ENCODE measurements around the gene CHTOP.

The CHTOP gene

GRCh38 chr1:153606194-153606593 is 27.7 kb upstream of the CHTOP start:
- no peaks in the 10 kb centered on the region for H3K36me3 ChIP-seq
- TF ChIP-seq CTCF (IDR thresholded peaks at IDR 0.05; ENCODE audit: low read depth, low read length), result no peak
- H3K9me3 ChIP-seq (ENCODE audit: severe bottlenecking), result no peaks in the 10 kb centered on the region
- H3K27me3 ChIP-seq (ENCODE audit: insufficient read depth, low read depth, severe bottlenecking), result no peaks in the 10 kb centered on the region
- no peak for DNase-seq
- H3K4me3 ChIP-seq (ENCODE audit: low read depth, low read length), result no peak overlapping the region
- H3K27ac ChIP-seq, result no peak overlapping the region

- Histone ChIP-seq H3K27ac (no peak overlapping the region), H3K9me3 (ENCODE audit: severe bottlenecking) (no peaks in the 10 kb centered on the region), H3K27me3 (ENCODE audit: insufficient read depth, low read depth, severe bottlenecking) (no peaks in the 10 kb centered on the region), H3K4me3 (ENCODE audit: low read depth, low read length) (no peak overlapping the region), H3K36me3 (no peaks in the 10 kb centered on the region)
- no peak for TF ChIP-seq CTCF (IDR thresholded peaks at IDR 0.05; ENCODE audit: low read depth, low read length)
- no peak for DNase-seq
Observed at GRCh38 chr1:153607381-153607780, 26.5 kb upstream of the CHTOP start.

- Histone ChIP-seq H3K4me3 (ENCODE audit: low read depth, low read length) (no peak overlapping the region), H3K27ac (no peak overlapping the region), H3K36me3 (no peaks in the 10 kb centered on the region), H3K9me3 (ENCODE audit: severe bottlenecking) (no peaks in the 10 kb centered on the region), H3K27me3 (ENCODE audit: insufficient read depth, low read depth, severe bottlenecking) (no peaks in the 10 kb centered on the region)
- DNase-seq, result no peak
- TF ChIP-seq CTCF (IDR thresholded peaks at IDR 0.05; ENCODE audit: low read depth, low read length), result no peak
Observed at GRCh38 chr1:153608089-153608682, 25.7 kb upstream of the CHTOP start.

- H3K36me3 ChIP-seq, result no peaks in the 10 kb centered on the region
- no peak overlapping the region for H3K27ac ChIP-seq
- no peaks in the 10 kb centered on the region for H3K27me3 ChIP-seq (ENCODE audit: insufficient read depth, low read depth, severe bottlenecking)
- no peak overlapping the region for H3K4me3 ChIP-seq (ENCODE audit: low read depth, low read length)
- DNase-seq, result peak; percentile 81
- no peak for TF ChIP-seq CTCF (IDR thresholded peaks at IDR 0.05; ENCODE audit: low read depth, low read length)
- H3K9me3 ChIP-seq (ENCODE audit: severe bottlenecking), result no peaks in the 10 kb centered on the region
Observed at GRCh38 chr1:153608742-153609584, 24.9 kb upstream of the CHTOP start.

GRCh38 chr1:153609585-153609907 is 24.3 kb upstream of the CHTOP start:
- no peak for DNase-seq
- Histone ChIP-seq H3K9me3 (ENCODE audit: severe bottlenecking) (no peaks in the 10 kb centered on the region), H3K27me3 (ENCODE audit: insufficient read depth, low read depth, severe bottlenecking) (no peaks in the 10 kb centered on the region), H3K4me3 (ENCODE audit: low read depth, low read length) (no peak overlapping the region), H3K36me3 (no peaks in the 10 kb centered on the region), H3K27ac (no peak overlapping the region)
- TF ChIP-seq CTCF (IDR thresholded peaks at IDR 0.05; ENCODE audit: low read depth, low read length), result no peak
